Psoas muscle (tissue), 8 donors: ENCODE data around the gene COL26A1. TPM values are rescaled to one million over a fixed set of nuclear protein-coding genes. Genes with fewer than 3 reads are reported as not detected.
A peak's percentile ranks its signal among the peaks of the same experiment; 100 is the strongest.

Experiments used
- ATAC-seq, 4 donors: fragments of 200-7000 bp; cut with Tn5 transposase; one replicate each; pipeline ENCODE4 v1.9.1; 2020; ENCODE audit warnings: moderate library complexity in 3 of 4, mild to moderate bottlenecking in 2 of 4
- DNase-seq, 2 donors: peaks; one replicate each; pipeline ENCODE4 v3.0.0-alpha.2; 2020
- H3K27ac ChIP-seq: fragments of 200-600 bp; one replicate; pipeline ENCODE4 v1.8.0; 2022
- H3K27me3 ChIP-seq, 3 donors: fragments of 200-600 bp in 1 of 3; one replicate each; pipeline versions ENCODE4 v1.6.1 to v1.8.0; 2013 to 2022; ENCODE audit warnings: low read length in 2 of 3, mild to moderate bottlenecking in 2 of 3, moderate library complexity in 1 of 3; ENCODE audit not compliant: insufficient read depth in 3 of 3
- H3K36me3 ChIP-seq, 2 donors: fragments of 200-600 bp in 1 of 2; one replicate each; pipeline versions ENCODE4 v1.6.1 to v1.8.0; 2013 to 2022; ENCODE audit warnings: low read depth in 1 of 2, mild to moderate bottlenecking in 1 of 2, moderate library complexity in 1 of 2; ENCODE audit not compliant: insufficient read depth in 1 of 2
- H3K4me1 ChIP-seq: fragments of 200-600 bp; one replicate; pipeline ENCODE4 v1.8.0; 2022
- H3K4me3 ChIP-seq: fragments of 200-600 bp; one replicate; pipeline ENCODE4 v1.8.0; 2022; ENCODE audit warnings: mild to moderate bottlenecking
- H3K9me3 ChIP-seq: fragments of 200-600 bp; one replicate; pipeline ENCODE4 v1.8.0; 2022
- WGBS, 3 donors: extraction: QIAGEN DNeasy Blood & Tissue Kit; methylation state at CpG; one replicate each; pipeline versions ENCODE4 v1.1.6 to v1.1.7; 2013; 5-methylcytosine and 5-hydroxymethylcytosine counted together
- intact Hi-C, 2 donors: fragments of 100-400 bp; cut with DNase I; formaldehyde crosslinking; loops; one replicate each; pipeline versions ENCODE4 v1.11.0 to v1.14.2; 2022
- polyA plus RNA-seq, 3 donors: library from polyadenylated mRNA; stranded (reverse); fragments of 200-250 nt; gene quantifications; one replicate each; pipeline ENCODE4 v1.2.3, GENCODE V29; 2013
- total RNA-seq, 4 donors: library from RNA; stranded (reverse); fragmentation: NEBNext Ultra II Directional in 2 of 4; extraction: Animal tissue kit (Norgen Biotek cat#: 25700) in 2 of 4; gene quantifications; one replicate each; pipeline versions ENCODE4 v1.2.1 to v1.2.4, GENCODE V29; 2021 to 2023
- TF ChIP-seq, protein P1 (sequence below): fragments of 200-600 bp; IDR thresholded peaks from one replicate; pipeline ENCODE4 v1.8.0; 2022; ENCODE audit warnings: antibody characterized with exemption
- donor health status: healthy with polysubstance abuse.
- donor health status: DM: no; HTN: no; CAD: no; lungs with moderate emphysema.
- donor health status: Bipolar disorder and iron deficiency.
- donor health status: healthy.
- donor health status: DM: yes; HTN: yes; CAD: no.
- donor health status: DM: no; HTN: no; CAD: no.
- donor health status: DM: no; HTN: no; CAD: no.
- donor health status: DM: yes; HTN: yes; CAD: no.

COL26A1 gene
- total and polyA plus RNA-seq, 7 donors = 0.03 TPM; not detected in 6

DNA sequence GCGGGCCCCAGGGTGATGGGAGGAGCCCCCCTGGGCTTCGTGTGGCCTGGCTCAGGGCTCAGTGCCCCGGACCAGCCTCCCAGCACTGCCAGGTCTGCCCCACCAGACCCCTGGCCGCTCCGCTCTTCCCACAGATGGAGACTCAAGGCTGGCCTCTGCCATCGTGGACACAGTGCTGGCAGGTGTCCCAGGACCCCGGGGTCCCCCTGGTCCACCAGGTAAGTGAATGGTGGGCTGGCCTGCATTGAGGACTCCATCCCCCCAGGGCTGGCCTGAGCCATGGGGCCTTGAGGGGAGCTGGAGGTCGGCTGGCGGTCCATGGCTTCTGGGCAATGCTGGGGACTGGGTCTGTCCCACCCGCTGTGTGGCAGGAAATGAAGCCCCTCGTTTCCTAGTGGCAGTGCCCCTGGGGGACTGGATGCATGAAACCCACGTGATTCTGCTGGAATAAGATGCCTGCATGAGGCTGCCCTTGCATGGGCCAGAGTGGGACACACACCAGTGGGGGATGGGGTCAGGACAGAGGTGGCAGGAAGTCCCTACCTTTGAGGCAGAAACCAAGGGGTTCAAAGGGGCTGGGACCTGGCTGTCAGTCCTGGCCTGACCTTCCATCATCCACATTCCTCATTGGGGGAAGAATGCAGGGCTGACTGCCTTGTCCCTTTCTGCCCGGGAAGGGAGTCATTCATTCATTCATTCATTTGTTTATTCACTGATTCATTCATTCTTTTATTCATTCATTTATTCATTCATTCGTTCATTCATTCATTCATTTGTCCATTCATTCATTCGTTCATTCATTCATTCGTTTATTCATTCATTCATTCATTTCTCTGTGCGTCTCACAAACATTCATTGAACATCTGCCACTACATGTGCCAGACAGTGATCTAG, 184.6 kb downstream of the COL26A1 start:
- TF ChIP-seq, protein P1, sequence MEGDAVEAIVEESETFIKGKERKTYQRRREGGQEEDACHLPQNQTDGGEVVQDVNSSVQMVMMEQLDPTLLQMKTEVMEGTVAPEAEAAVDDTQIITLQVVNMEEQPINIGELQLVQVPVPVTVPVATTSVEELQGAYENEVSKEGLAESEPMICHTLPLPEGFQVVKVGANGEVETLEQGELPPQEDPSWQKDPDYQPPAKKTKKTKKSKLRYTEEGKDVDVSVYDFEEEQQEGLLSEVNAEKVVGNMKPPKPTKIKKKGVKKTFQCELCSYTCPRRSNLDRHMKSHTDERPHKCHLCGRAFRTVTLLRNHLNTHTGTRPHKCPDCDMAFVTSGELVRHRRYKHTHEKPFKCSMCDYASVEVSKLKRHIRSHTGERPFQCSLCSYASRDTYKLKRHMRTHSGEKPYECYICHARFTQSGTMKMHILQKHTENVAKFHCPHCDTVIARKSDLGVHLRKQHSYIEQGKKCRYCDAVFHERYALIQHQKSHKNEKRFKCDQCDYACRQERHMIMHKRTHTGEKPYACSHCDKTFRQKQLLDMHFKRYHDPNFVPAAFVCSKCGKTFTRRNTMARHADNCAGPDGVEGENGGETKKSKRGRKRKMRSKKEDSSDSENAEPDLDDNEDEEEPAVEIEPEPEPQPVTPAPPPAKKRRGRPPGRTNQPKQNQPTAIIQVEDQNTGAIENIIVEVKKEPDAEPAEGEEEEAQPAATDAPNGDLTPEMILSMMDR = no peak
- no peaks in the 10 kb centered on the region for H3K4me1 ChIP-seq
- DNase-seq = peak in 1 of 2 donors; percentile 26
- H3K4me3 ChIP-seq = no peak overlapping the region
- intact Hi-C loops = loop anchor here in 1 of 2 donors (10.0 kb wide), 1 partner anchor 838 kb away; no protein-coding TSS in a partner anchor
- WGBS, 3 donors = 73 to 78% (median 76%) methylated on average over 17 of the region's 17 CpGs
- no peak overlapping the region for H3K27ac ChIP-seq
- H3K36me3 ChIP-seq = no peaks in the 10 kb centered on the region
- H3K27me3 ChIP-seq = no peaks in the 10 kb centered on the region
- ATAC-seq = no peak
- no peaks in the 10 kb centered on the region for H3K9me3 ChIP-seq

DNA sequence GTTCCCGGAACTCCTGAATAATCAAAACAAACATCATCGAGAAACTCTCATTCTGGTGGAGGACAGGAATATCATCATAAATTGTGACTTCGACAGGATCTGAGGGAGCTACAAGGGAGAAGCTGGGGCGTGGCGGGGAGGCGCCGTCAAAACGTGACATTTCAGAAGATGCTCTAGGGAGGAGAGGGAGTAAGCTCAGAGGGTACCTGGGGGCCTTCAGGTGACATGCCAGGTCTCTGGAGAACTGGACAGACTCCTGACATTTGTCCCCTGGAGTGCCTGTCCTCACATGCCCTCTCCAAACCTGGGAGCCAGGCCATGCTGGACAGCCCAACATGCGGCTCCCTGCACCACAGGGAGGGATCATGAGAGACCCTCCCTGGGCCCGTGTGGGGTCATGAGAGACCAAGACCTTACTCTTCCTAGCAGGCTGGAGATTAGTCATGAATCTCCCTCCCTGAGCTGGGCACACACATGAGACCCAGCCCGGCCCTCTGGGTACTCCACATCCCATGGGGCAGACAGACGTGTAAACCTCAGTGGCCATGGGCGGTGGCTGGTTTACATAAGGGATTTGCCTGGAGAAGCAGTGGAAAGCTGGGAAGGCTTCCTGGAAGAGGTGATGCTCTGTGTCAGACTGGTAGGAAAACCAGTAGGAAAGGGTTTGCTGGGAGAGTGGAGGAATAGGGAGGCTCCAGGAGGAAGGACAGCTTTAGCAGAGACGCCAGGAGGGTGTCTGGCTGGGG, 185.4 kb downstream of the COL26A1 start:
- Histone ChIP-seq H3K9me3 (no peaks in the 10 kb centered on the region), H3K4me1 (no peaks in the 10 kb centered on the region), H3K27me3 (no peaks in the 10 kb centered on the region), H3K4me3 (no peak overlapping the region), H3K27ac (no peak overlapping the region), H3K36me3 (no peaks in the 10 kb centered on the region)
- intact Hi-C loops = loop anchor here in 1 of 2 donors (10.0 kb wide), 1 partner anchor 837 kb away; no protein-coding TSS in a partner anchor
- ATAC-seq = no peak
- TF ChIP-seq, protein P1 = no peak
- DNase-seq = peak in 1 of 2 donors; percentile 30
- WGBS, 3 donors = 74 to 78% (median 77%) methylated on average over 14 of the region's 14 CpGs

DNA sequence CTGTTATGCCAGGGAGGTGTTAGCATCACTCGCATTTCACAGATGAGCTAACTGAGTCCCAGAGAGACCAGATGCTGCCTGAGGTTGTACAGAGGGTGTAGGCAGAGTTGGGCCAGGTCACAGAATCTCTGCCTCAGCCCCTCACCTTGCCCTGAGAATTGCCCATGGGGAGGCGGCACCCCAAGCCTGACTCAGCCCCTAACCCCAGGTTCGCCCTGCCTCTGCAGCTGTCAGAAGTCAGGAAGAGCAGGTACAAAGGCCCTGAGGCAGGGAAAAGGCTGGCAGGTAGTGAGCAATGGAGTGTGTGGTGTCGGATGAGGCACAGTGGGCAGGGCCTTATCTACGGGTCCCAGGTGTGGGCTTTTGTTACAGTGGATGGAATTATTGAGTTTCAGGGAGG, 187.1 kb downstream of the COL26A1 start:
- WGBS, 3 donors = 92 to 96% (median 96%) methylated on average over 5 of the region's 5 CpGs
- Histone ChIP-seq H3K27ac (no peak overlapping the region), H3K36me3 (no peaks in the 10 kb centered on the region), H3K4me3 (no peak overlapping the region), H3K4me1 (no peaks in the 10 kb centered on the region), H3K9me3 (no peaks in the 10 kb centered on the region), H3K27me3 (no peaks in the 10 kb centered on the region)
- DNase-seq = no peak
- TF ChIP-seq, protein P1 = no peak
- no peak for ATAC-seq
- intact Hi-C loops = loop anchor here in 1 of 2 donors (10.0 kb wide), 1 partner anchor 835 kb away; no protein-coding TSS in a partner anchor

DNA sequence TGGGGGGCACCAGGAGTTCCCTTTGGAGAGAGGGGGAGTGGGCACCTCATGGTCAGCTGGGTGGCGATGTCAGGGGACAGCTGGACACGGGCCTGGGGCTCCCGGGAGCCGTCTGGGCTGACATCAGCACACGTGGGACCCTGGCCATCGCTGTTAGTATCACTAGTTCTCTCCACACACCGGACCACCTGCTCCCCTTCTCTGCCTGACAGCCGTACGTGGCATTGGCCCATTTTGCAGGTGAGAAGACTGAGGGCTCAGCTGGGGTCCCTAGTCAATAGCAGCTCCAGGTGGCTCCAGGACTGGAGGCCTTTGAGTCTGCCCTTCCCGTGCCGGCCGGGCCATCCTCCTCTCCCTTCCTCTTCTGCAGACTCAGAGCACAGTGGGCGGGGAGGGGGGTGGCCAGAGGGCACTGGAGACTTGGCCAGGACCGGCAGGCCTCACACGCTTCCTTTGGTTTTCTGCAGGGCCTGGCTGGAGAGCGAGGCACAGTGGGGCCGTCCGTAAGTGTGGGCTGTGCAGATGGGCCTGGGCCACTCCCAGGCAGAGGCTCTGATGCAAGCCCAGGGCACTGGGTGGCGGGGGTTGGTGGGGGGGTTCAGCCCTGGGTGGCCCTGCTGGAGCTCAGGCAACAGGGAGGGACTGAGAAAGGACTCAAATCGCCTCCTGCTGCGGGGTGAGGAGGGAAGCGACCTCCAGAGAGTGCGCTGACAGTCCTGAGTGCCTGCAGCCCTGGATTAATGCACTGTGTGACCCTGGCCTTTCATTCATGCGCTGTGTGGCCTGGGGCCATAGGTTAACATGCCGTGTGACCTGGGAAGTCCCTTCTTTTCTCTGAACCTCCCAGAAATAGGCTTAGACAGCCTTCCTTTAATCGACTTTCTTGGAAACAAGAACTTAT, 188.2 kb downstream of the COL26A1 start:
- Histone ChIP-seq H3K27me3 (no peaks in the 10 kb centered on the region), H3K36me3 (no peaks in the 10 kb centered on the region), H3K27ac (no peak overlapping the region), H3K4me3 (no peak overlapping the region), H3K9me3 (no peaks in the 10 kb centered on the region), H3K4me1 (no peaks in the 10 kb centered on the region)
- peak in 1 of 2 donors; percentile 44 for DNase-seq
- WGBS, 3 donors = 47 to 57% (median 50%) methylated on average over 20 to 26 of the region's 26 CpGs
- no peak for ATAC-seq
- intact Hi-C loops = no loop called here
- TF ChIP-seq, protein P1 = no peak
